ENCODE measurements around the gene ABCA4.

ABCA4 gene

GRCh38 chr1:93964777-93965200 is 156.2 kb downstream of the ABCA4 start (continued):
- peak; percentile 32; the same call in 1 of the 2 replicates for TF ChIP-seq EGR2 (tag by site-specific recombination; IDR thresholded peaks at IDR 0.05; ENCODE audit: low read depth)

- Histone ChIP-seq H3K27ac (ENCODE audit: extremely low read depth, low read depth, low read length) (no peak overlapping the region), H3K36me3 (ENCODE audit: control insufficient read depth in 2 of 2, insufficient read depth in 1 of 2, low read length in 2 of 2) (no peaks in the 10 kb centered on the region), H3K4me3 (ENCODE audit: low read depth, low read length) (no peak overlapping the region), H3K4me1 (ENCODE audit: control insufficient read depth, insufficient read depth, low read length) (peaks cover 5% of the 10 kb centered on the region), H3K9me3 (ENCODE audit: control insufficient read depth, insufficient read depth, low read depth, low read length) (no peaks in the 10 kb centered on the region)
- TF ChIP-seq ZNF426 (tag by site-specific recombination; IDR thresholded peaks at IDR 0.05): no peak
- TF ChIP-seq ZNF792 (tag by site-specific recombination; IDR thresholded peaks at IDR 0.05): no peak
- TF ChIP-seq SETDB1 (IDR thresholded peaks at IDR 0.05; ENCODE audit: insufficient read length, low read length): no peak
- TF ChIP-seq ZNF335 (tag by site-specific recombination; conservative IDR thresholded peaks at IDR 0.05): no peak
- TF ChIP-seq ZNF140 (tag by site-specific recombination; IDR thresholded peaks at IDR 0.05): no peak
- POLR2A ChIA-PET: no interaction called here
- CTCF ChIA-PET: interaction anchor here (1.0 to 1.5 kb wide), 2 partner anchors 55 to 372 kb away, joined by 4 read pairs; partner anchors contain the start of gene GCLM
Measured at GRCh38 chr1:93964096-93964776, 156.7 kb downstream of the ABCA4 start.

- H3K36me3 ChIP-seq (ENCODE audit: control insufficient read depth in 2 of 2, insufficient read depth in 1 of 2, low read length in 2 of 2): no peaks in the 10 kb centered on the region
- POLR2A ChIA-PET: no interaction called here
- no peak overlapping the region for H3K4me3 ChIP-seq (ENCODE audit: low read depth, low read length)
- H3K9me3 ChIP-seq (ENCODE audit: control insufficient read depth, insufficient read depth, low read depth, low read length): no peaks in the 10 kb centered on the region
- CTCF ChIA-PET: interaction anchor here (0.6 to 1.5 kb wide), 3 partner anchors 54 to 460 kb away, joined by 4 to 7 read pairs (median 4); partner anchors contain the start of gene GCLM
- no peak overlapping the region for H3K27ac ChIP-seq (ENCODE audit: extremely low read depth, low read depth, low read length)
- TF ChIP-seq, protein P1, sequence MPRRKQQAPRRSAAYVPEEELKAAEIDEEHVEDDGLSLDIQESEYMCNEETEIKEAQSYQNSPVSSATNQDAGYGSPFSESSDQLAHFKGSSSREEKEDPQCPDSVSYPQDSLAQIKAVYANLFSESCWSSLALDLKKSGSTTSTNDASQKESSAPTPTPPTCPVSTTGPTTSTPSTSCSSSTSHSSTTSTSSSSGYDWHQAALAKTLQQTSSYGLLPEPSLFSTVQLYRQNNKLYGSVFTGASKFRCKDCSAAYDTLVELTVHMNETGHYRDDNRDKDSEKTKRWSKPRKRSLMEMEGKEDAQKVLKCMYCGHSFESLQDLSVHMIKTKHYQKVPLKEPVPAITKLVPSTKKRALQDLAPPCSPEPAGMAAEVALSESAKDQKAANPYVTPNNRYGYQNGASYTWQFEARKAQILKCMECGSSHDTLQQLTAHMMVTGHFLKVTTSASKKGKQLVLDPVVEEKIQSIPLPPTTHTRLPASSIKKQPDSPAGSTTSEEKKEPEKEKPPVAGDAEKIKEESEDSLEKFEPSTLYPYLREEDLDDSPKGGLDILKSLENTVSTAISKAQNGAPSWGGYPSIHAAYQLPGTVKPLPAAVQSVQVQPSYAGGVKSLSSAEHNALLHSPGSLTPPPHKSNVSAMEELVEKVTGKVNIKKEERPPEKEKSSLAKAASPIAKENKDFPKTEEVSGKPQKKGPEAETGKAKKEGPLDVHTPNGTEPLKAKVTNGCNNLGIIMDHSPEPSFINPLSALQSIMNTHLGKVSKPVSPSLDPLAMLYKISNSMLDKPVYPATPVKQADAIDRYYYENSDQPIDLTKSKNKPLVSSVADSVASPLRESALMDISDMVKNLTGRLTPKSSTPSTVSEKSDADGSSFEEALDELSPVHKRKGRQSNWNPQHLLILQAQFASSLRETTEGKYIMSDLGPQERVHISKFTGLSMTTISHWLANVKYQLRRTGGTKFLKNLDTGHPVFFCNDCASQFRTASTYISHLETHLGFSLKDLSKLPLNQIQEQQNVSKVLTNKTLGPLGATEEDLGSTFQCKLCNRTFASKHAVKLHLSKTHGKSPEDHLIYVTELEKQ (tag by site-specific recombination; IDR thresholded peaks at IDR 0.05; ENCODE audit: borderline replicate concordance): no peak
- TF ChIP-seq, protein P2, sequence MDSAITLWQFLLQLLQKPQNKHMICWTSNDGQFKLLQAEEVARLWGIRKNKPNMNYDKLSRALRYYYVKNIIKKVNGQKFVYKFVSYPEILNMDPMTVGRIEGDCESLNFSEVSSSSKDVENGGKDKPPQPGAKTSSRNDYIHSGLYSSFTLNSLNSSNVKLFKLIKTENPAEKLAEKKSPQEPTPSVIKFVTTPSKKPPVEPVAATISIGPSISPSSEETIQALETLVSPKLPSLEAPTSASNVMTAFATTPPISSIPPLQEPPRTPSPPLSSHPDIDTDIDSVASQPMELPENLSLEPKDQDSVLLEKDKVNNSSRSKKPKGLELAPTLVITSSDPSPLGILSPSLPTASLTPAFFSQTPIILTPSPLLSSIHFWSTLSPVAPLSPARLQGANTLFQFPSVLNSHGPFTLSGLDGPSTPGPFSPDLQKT (IDR thresholded peaks at IDR 0.05; ENCODE audit: borderline replicate concordance, low read depth, low read length): no peak
- no peak for TF ChIP-seq HOXC10 (CRISPR knock-in tag; IDR thresholded peaks at IDR 0.05)
- TF ChIP-seq ZNF266 (tag by site-specific recombination; IDR thresholded peaks at IDR 0.05; ENCODE audit: low read depth): no peak
- TF ChIP-seq SP7 (tag by site-specific recombination; IDR thresholded peaks at IDR 0.05): no peak
- TF ChIP-seq ZBTB49 (tag by site-specific recombination; IDR thresholded peaks at IDR 0.05; ENCODE audit: low read depth): no peak
- no peak for TF ChIP-seq ZNF433 (tag by site-specific recombination; IDR thresholded peaks at IDR 0.05; ENCODE audit: low read depth)
- TF ChIP-seq GLIS2 (tag by site-specific recombination; IDR thresholded peaks at IDR 0.05): no peak
- TF ChIP-seq ZNF214 (tag by site-specific recombination; IDR thresholded peaks at IDR 0.05; ENCODE audit: borderline replicate concordance): no peak
- no peak for TF ChIP-seq ZSCAN5A (tag by site-specific recombination; IDR thresholded peaks at IDR 0.05)
- no peak for TF ChIP-seq ZNF701 (tag by site-specific recombination; IDR thresholded peaks at IDR 0.05)
- no peak for TF ChIP-seq SP3 (tag by site-specific recombination; IDR thresholded peaks at IDR 0.05)
- no peak for TF ChIP-seq REPIN1 (tag by site-specific recombination; IDR thresholded peaks at IDR 0.05; ENCODE audit: low read depth)
- no peak for TF ChIP-seq ZNF148 (tag by site-specific recombination; IDR thresholded peaks at IDR 0.05; ENCODE audit: borderline replicate concordance)
- TF ChIP-seq ZSCAN23 (tag by site-specific recombination; IDR thresholded peaks at IDR 0.05): no peak
- peaks cover 5% of the 10 kb centered on the region for H3K4me1 ChIP-seq (ENCODE audit: control insufficient read depth, insufficient read depth, low read length)
Measured at GRCh38 chr1:93963585-93963984, 157.4 kb downstream of the ABCA4 start.

All from HEK293 (cell line).